Trophoblast cell (in vitro differentiated cells and primary cell): ENCODE data around the gene HOXB7.

ENCODE experiments used
- DNase-seq, 2 donors: peaks; one replicate each; pipeline ENCODE4 v3.0.0-alpha.2; 2016
- H2AFZ ChIP-seq: 2 replicates; pipeline ENCODE4 v1.6.1; 2013; ENCODE audit warnings: low read length, moderate library complexity, mild to moderate bottlenecking; ENCODE audit not compliant: insufficient read depth, poor library complexity
- H2AK5ac ChIP-seq: 2 replicates; pipeline ENCODE4 v1.6.1; 2013; ENCODE audit warnings: mild to moderate bottlenecking, low read length
- H2BK120ac ChIP-seq: 2 replicates; pipeline ENCODE4 v1.6.1; 2013; ENCODE audit warnings: low read length, mild to moderate bottlenecking, moderate library complexity; ENCODE audit not compliant: insufficient read depth, poor library complexity
- H2BK12ac ChIP-seq: 2 replicates; pipeline ENCODE4 v1.6.1; 2013; ENCODE audit warnings: mild to moderate bottlenecking, low read length, moderate library complexity
- H2BK5ac ChIP-seq: 2 replicates; pipeline ENCODE4 v1.6.1; 2013; ENCODE audit warnings: low read length, low read depth, moderate library complexity, mild to moderate bottlenecking; ENCODE audit not compliant: poor library complexity
- H3K14ac ChIP-seq: 2 replicates; pipeline ENCODE4 v1.6.1; 2013; ENCODE audit warnings: mild to moderate bottlenecking, low read length
- H3K18ac ChIP-seq: 2 replicates; pipeline ENCODE4 v1.6.1; 2013; ENCODE audit warnings: mild to moderate bottlenecking, low read length
- H3K23ac ChIP-seq: 2 replicates; pipeline ENCODE4 v1.6.1; 2013; ENCODE audit warnings: low read length
- H3K27ac ChIP-seq: 2 replicates; pipeline ENCODE4 v1.5.1; 2013; ENCODE audit warnings: low read depth, mild to moderate bottlenecking, inconsistent platforms, low read length, moderate library complexity
- H3K27me3 ChIP-seq: 2 replicates; pipeline ENCODE4 v1.6.1; 2013; ENCODE audit warnings: inconsistent platforms, mild to moderate bottlenecking, low read length, moderate library complexity; ENCODE audit not compliant: insufficient read depth
- H3K36me3 ChIP-seq, 2 experiments: 1 replicate in 1 of 2; 2 replicates in 1 of 2; pipeline ENCODE4 v1.6.1; 2013; ENCODE audit warnings: low read length in 2 of 2, mild to moderate bottlenecking in 2 of 2, moderate library complexity in 1 of 2; ENCODE audit not compliant: insufficient read depth in 2 of 2, control insufficient read depth in 1 of 2
- H3K4ac ChIP-seq: 2 replicates; pipeline ENCODE4 v1.6.1; 2013; ENCODE audit warnings: low read depth, mild to moderate bottlenecking, low read length, moderate library complexity
- H3K4me1 ChIP-seq, 2 experiments: 1 replicate in 1 of 2; 2 replicates in 1 of 2; pipeline ENCODE4 v1.6.1; 2013; ENCODE audit warnings: low read length in 2 of 2, mild to moderate bottlenecking in 2 of 2, moderate library complexity in 1 of 2; ENCODE audit not compliant: insufficient read depth in 2 of 2, control insufficient read depth in 1 of 2
- H3K4me2 ChIP-seq: 2 replicates; pipeline ENCODE4 v1.6.1; 2013; ENCODE audit warnings: inconsistent platforms, mild to moderate bottlenecking, low read length, moderate library complexity
- H3K4me3 ChIP-seq: 2 replicates; pipeline ENCODE4 v1.5.1; 2013; ENCODE audit warnings: mild to moderate bottlenecking, low read depth, low read length, inconsistent platforms
- H3K79me1 ChIP-seq: one replicate; pipeline ENCODE4 v1.6.1; 2013; ENCODE audit warnings: low read length
- H3K79me2 ChIP-seq: 2 replicates; pipeline ENCODE4 v1.6.1; 2013; ENCODE audit warnings: low read length, mild to moderate bottlenecking; ENCODE audit not compliant: control insufficient read depth, insufficient read depth, poor library complexity
- H3K9ac ChIP-seq: 2 replicates; pipeline ENCODE4 v1.6.1; 2013; ENCODE audit warnings: mild to moderate bottlenecking, low read length
- H3K9me3 ChIP-seq: 2 replicates; pipeline ENCODE4 v1.6.1; 2013; ENCODE audit warnings: low read depth, mild to moderate bottlenecking, control low read depth, inconsistent platforms, low read length; ENCODE audit not compliant: insufficient read depth
- H4K12ac ChIP-seq: 2 replicates; pipeline ENCODE4 v1.6.1; 2013; ENCODE audit warnings: low read depth, mild to moderate bottlenecking, low read length, moderate library complexity
- H4K8ac ChIP-seq: 2 replicates; pipeline ENCODE4 v1.6.1; 2013; ENCODE audit warnings: low read depth, mild to moderate bottlenecking, low read length, moderate library complexity
- H4K91ac ChIP-seq: one replicate; pipeline ENCODE4 v1.6.1; 2013; ENCODE audit warnings: low read depth, mild to moderate bottlenecking, low read length, moderate library complexity
- WGBS: extraction: QIAGEN DNeasy Blood & Tissue Kit; methylation state at CpG from one replicate; pipeline ENCODE4 v1.1.7; 2013; ENCODE audit warnings: missing lambda C conversion rate; ENCODE audit not compliant: insufficient read length, insufficient coverage; ENCODE audit errors: extremely low coverage; 5-methylcytosine and 5-hydroxymethylcytosine counted together

The HOXB7 gene

GRCh38 chr17:48594538-48595277 is 16.1 kb downstream of the HOXB7 start:
- Histone ChIP-seq H3K27me3 (peaks cover 3% of the 10 kb centered on the region), H2BK120ac (no peak overlapping the region), H3K4me1 (peaks cover 31 to 45% of the 10 kb centered on the region in 2 experiments), H3K79me2 (peaks cover 11% of the 10 kb centered on the region), H3K4ac (no peak overlapping the region), H4K12ac (peak overlapping the region; percentile 55), H4K8ac (peak overlapping the region; percentile 59), H3K9me3 (no peaks in the 10 kb centered on the region), H3K18ac (no peak overlapping the region), H3K4me3 (no peak overlapping the region), H2BK12ac (peak overlapping the region; percentile 16), H3K79me1 (peaks cover 27% of the 10 kb centered on the region), H3K4me2 (peak overlapping the region; percentile 48), H3K27ac (peak overlapping the region; percentile 49), H4K91ac (peak overlapping the region; percentile 52), H2AK5ac (no peak overlapping the region), H3K23ac (no peak overlapping the region), H3K14ac (peak overlapping the region; percentile 25), H2AFZ (peak overlapping the region; percentile 13), H3K36me3 (peaks cover 3 to 10% of the 10 kb centered on the region in 2 experiments), H2BK5ac (peak overlapping the region; percentile 35), H3K9ac (no peak overlapping the region)
- no peak for DNase-seq
- no CpG with 5 or more reads among the region's 25 CpGs for WGBS

DNA sequence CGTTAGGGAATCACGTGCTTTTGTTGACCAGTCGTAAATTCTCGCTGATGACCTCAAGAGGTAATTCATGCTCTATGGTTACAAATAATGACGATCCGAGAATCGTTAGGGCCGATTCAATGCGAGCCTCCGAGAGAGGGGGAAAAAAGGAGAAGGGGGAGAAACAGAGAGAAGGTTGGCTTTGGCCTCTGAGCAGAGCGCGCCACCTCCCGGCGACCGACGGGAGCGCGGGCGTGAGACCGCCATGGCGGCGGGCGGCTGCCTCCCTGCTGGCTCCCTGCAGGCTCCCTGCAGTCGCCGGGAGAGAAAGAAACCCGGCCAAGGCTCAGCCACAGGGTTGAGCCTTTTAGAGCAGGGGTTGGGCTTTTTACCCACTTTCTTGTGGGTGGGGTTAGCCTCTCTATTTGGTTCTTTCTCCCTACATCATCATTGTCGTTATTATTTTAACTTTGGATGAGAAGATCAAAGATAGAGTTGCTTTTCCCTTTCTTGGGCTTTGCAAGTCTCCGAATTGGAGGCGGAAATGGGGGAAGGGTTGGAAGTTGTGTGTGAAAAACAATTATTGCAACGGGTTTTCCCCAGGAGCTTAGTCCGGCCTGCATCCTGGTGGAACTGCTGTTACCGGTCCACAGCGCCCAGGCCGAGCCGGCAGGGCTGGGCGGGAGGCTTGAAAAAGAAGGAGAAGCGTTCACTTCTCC is 16.8 kb downstream of the HOXB7 start:
- Histone ChIP-seq H3K79me2 (peaks cover 11% of the 10 kb centered on the region), H3K23ac (no peak overlapping the region), H3K14ac (no peak overlapping the region), H2BK12ac (peak overlapping the region; percentile 16), H2BK120ac (no peak overlapping the region), H3K27ac (peak overlapping the region; percentile 49), H3K4me3 (no peak overlapping the region), H3K27me3 (peaks cover 3% of the 10 kb centered on the region), H3K4me1 (peaks cover 31 to 44% of the 10 kb centered on the region in 2 experiments), H4K91ac (peak overlapping the region; percentile 52), H2BK5ac (peak overlapping the region; percentile 35), H3K79me1 (peaks cover 27% of the 10 kb centered on the region), H3K9me3 (no peaks in the 10 kb centered on the region), H2AK5ac (no peak overlapping the region), H4K12ac (peak overlapping the region; percentile 55), H4K8ac (peak overlapping the region; percentile 59), H3K4ac (no peak overlapping the region), H3K18ac (no peak overlapping the region), H3K4me2 (peak overlapping the region; percentile 48), H2AFZ (peak overlapping the region; percentile 13), H3K36me3 (peaks cover 3 to 10% of the 10 kb centered on the region in 2 experiments), H3K9ac (no peak overlapping the region)
- no CpG with 5 or more reads among the region's 37 CpGs for WGBS
- peak; percentile 80 to 86 for DNase-seq

DNA sequence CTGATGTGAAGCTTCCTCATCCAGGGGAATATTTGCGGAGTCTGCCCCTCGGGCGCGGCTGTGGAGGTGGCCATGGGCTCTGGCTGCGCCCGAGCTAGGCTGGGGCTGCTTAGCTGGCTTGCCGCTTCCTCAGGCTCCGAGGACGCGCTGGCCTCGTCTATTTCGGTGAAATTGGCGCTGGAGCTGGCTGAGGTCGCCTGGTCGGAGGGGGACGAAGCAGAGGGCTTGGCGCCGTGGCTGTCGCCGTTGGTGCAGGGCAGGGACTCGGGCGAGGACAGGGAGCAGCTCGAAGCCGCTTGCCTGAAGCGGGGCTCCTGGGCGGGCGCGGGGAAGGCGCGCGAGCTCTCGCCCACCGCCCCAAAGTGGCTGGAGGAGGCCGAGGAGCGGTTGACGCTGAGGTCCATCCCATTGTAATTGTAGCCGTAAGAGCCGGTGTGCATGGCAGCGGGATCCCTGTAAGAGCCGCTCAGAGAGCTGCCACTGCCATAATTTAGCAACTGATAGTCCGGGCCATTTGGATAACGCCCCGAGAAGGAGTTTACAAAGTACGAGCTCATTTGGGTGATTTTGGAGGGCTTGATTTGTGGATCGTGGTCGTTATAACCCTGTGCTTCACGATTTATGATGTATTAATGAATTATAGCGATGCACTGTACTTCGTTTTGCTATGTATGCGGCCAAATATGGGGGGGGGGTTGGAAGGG is 17.5 kb downstream of the HOXB7 start, which contains the start of gene HOXB5:
Gene HOXB5, minus strand, starts transcription at position 654 of the 704 bp plus-strand sequence. Its CDS starts 97 bp downstream, at position 557.
- peak within 1 kb of the TSS; percentile 91 for H4K91ac ChIP-seq
- no CpG with 5 or more reads among the region's 50 CpGs for WGBS

GRCh38 chr17:48592577-48592976 is 18.2 kb downstream of the HOXB7 start:
- H4K91ac ChIP-seq, result no peak overlapping the region
- H4K8ac ChIP-seq, result peak overlapping the region; percentile 22
- peak overlapping the region; percentile 27 for H3K4me3 ChIP-seq
- no CpG with 5 or more reads among the region's 14 CpGs for WGBS
- peaks cover 3 to 10% of the 10 kb centered on the region in 2 experiments for H3K36me3 ChIP-seq
- no peak overlapping the region for H2AK5ac ChIP-seq
- H2AFZ ChIP-seq, result no peak overlapping the region
- peak overlapping the region; percentile 84 for H3K4me2 ChIP-seq
- peak overlapping the region; percentile 37 for H2BK12ac ChIP-seq
- peak overlapping the region; percentile 16 for H4K12ac ChIP-seq
- H3K9me3 ChIP-seq, result no peaks in the 10 kb centered on the region
- no peak overlapping the region for H3K14ac ChIP-seq
- no peak overlapping the region for H3K27ac ChIP-seq
- H3K23ac ChIP-seq, result no peak overlapping the region
- H2BK120ac ChIP-seq, result peak overlapping the region; percentile 30
- H3K18ac ChIP-seq, result peak overlapping the region; percentile 46
- no peak overlapping the region for H2BK5ac ChIP-seq
- H3K4ac ChIP-seq, result no peak overlapping the region
- peaks cover 16% of the 10 kb centered on the region for H3K79me1 ChIP-seq
- H3K9ac ChIP-seq, result no peak overlapping the region
- H3K4me1 ChIP-seq, result peaks cover 34 to 47% of the 10 kb centered on the region in 2 experiments
- peaks cover 10% of the 10 kb centered on the region for H3K79me2 ChIP-seq
- H3K27me3 ChIP-seq, result no peaks in the 10 kb centered on the region
- DNase-seq, result no peak

More for the DNA sequence above, 17.5 kb downstream of the HOXB7 start, which contains the start of gene HOXB5:
- Histone ChIP-seq H3K18ac (peak within 1 kb of the TSS; percentile 97), H3K23ac (no peak within 1 kb of the TSS), H3K79me2 (peaks cover 11% of the 10 kb centered on the region), H3K36me3 (peaks cover 3 to 10% of the 10 kb centered on the region in 2 experiments), H3K79me1 (peaks cover 23% of the 10 kb centered on the region), H3K4me3 (peak within 1 kb of the TSS; percentile 69), H2BK12ac (peak within 1 kb of the TSS; percentile 81), H3K4me1 (peaks cover 36 to 43% of the 10 kb centered on the region in 2 experiments), H2BK120ac (peak within 1 kb of the TSS; percentile 91), H3K14ac (peak within 1 kb of the TSS; percentile 92), H2AK5ac (peak within 1 kb of the TSS; percentile 77), H3K4ac (peak within 1 kb of the TSS; percentile 80), H3K27ac (peak within 1 kb of the TSS; percentile 49), H2BK5ac (peak within 1 kb of the TSS; percentile 67), H3K9ac (peak within 1 kb of the TSS; percentile 8), H2AFZ (peak within 1 kb of the TSS; percentile 98), H4K12ac (peak within 1 kb of the TSS; percentile 88), H3K4me2 (peak within 1 kb of the TSS; percentile 84), H3K27me3 (peaks cover 3% of the 10 kb centered on the region), H3K9me3 (no peaks in the 10 kb centered on the region), H4K8ac (peak within 1 kb of the TSS; percentile 89)
- no peak for DNase-seq
